Neural progenitor cell (in vitro differentiated cells): ENCODE data around the gene BAK1. TPM values are rescaled to one million over a fixed set of nuclear protein-coding genes. Genes with fewer than 3 reads are reported as not detected.
"Not testable (repeated sequence)": the region's sequence is repeated elsewhere in the genome, so short reads cannot be mapped to it uniquely, and the experiment has no call there.

ENCODE experiments used
- DNase-seq: peaks from one replicate; pipeline ENCODE4 v3.0.0-alpha.2; 2016; ENCODE audit warnings: low spot score
- H2AFZ ChIP-seq: fragments of 200-600 bp; sonication (generic); replicated peaks from 2 replicates; pipeline ENCODE4 v1.6.1; 2016; ENCODE audit warnings: antibody characterized with exemption
- H3F3A ChIP-seq: fragments of 200-600 bp; sonication (generic); 2 replicates; pipeline ENCODE4 v1.6.1; 2016; ENCODE audit warnings: antibody characterized with exemption, low read depth
- H3K27ac ChIP-seq: fragments of 200-600 bp; sonication (generic); 2 replicates; pipeline ENCODE4 v1.5.1; 2016; ENCODE audit warnings: mild to moderate bottlenecking
- H3K27me3 ChIP-seq: fragments of 200-600 bp; sonication (generic); 2 replicates; pipeline ENCODE4 v1.6.1; 2016; ENCODE audit warnings: mild to moderate bottlenecking, moderate library complexity
- H3K36me3 ChIP-seq: fragments of 200-600 bp; sonication (generic); 2 replicates; pipeline ENCODE4 v1.5.1; 2016
- H3K4me1 ChIP-seq: fragments of 200-600 bp; sonication (generic); 2 replicates; pipeline ENCODE4 v1.6.1; 2016; ENCODE audit warnings: mixed run types
- H3K4me2 ChIP-seq: fragments of 200-600 bp; sonication (generic); 2 replicates; pipeline ENCODE4 v1.6.1; 2016
- H3K4me3 ChIP-seq: fragments of 200-600 bp; sonication (generic); 2 replicates; pipeline ENCODE4 v1.5.1; 2016
- H3K79me2 ChIP-seq: fragments of 200-600 bp; sonication (generic); 2 replicates; pipeline ENCODE4 v1.6.1; 2016; ENCODE audit warnings: low read depth
- H3K9ac ChIP-seq: fragments of 200-600 bp; sonication (generic); 2 replicates; pipeline ENCODE4 v1.6.1; 2016
- H3K9me3 ChIP-seq: fragments of 200-600 bp; sonication (generic); 2 replicates; pipeline ENCODE4 v1.5.1; 2016; ENCODE audit warnings: low read depth
- H4K20me1 ChIP-seq: fragments of 200-600 bp; sonication (generic); 2 replicates; pipeline ENCODE4 v1.6.1; 2016; ENCODE audit warnings: low read depth
- H3K27ac Mint-ChIP-seq: 3 replicates; pipeline ENCODE4 v1.8.0; 2021; ENCODE audit warnings: mixed read lengths
- H3K27me3 Mint-ChIP-seq: 2 replicates; pipeline ENCODE4 v1.8.0; 2022; ENCODE audit warnings: low read depth, mild to moderate bottlenecking, inconsistent platforms, moderate library complexity, mixed read lengths; ENCODE audit not compliant: insufficient read depth
- H3K36me3 Mint-ChIP-seq: 3 replicates; pipeline ENCODE4 v1.8.0; 2021; ENCODE audit warnings: mixed read lengths
- H3K4me1 Mint-ChIP-seq: 3 replicates; pipeline ENCODE4 v1.8.0; 2021; ENCODE audit warnings: mixed read lengths
- H3K4me3 Mint-ChIP-seq: 3 replicates; pipeline ENCODE4 v1.8.0; 2021; ENCODE audit warnings: mild to moderate bottlenecking, moderate library complexity, mixed read lengths
- H3K9me3 Mint-ChIP-seq: 3 replicates; pipeline ENCODE4 v1.8.0; 2020; ENCODE audit warnings: mixed read lengths
- CTCF ChIP-seq: fragments of 200-600 bp; sonication (generic); IDR thresholded peaks from 2 replicates; pipeline ENCODE4 v1.5.1; 2017; ENCODE audit warnings: antibody characterized with exemption, mild to moderate bottlenecking
- EZH2 ChIP-seq: fragments of 200-600 bp; sonication (generic); IDR thresholded peaks from 2 replicates; pipeline ENCODE4 v1.6.1; 2017; ENCODE audit warnings: antibody characterized with exemption, mild to moderate bottlenecking, moderate library complexity
- EZH2phosphoT487 ChIP-seq: fragments of 200-600 bp; sonication (generic); IDR thresholded peaks from 2 replicates; pipeline ENCODE4 v1.6.1; 2017; ENCODE audit warnings: antibody characterized with exemption
- total RNA-seq: library from RNA; depleted of rRNA; stranded (reverse); fragments of >200 nt; gene quantifications from 2 replicates; pipeline ENCODE4 v1.2.3, GENCODE V29; 2015; ENCODE audit warnings: low replicate concordance

Gene BAK1
- total RNA-seq, 1 donor from 2014 or later: 13.9 TPM

- Mint-ChIP-seq H3K27ac (peak overlapping the region; percentile 29), H3K27me3 (no peaks in the 10 kb centered on the region), H3K4me1 (no peaks in the 10 kb centered on the region), H3K36me3 (no peaks in the 10 kb centered on the region), H3K4me3 (no peak overlapping the region), H3K9me3 (peaks cover 4% of the 10 kb centered on the region)
- Histone ChIP-seq H3K4me2 (no peak overlapping the region), H3F3A (no peaks in the 10 kb centered on the region), H3K9ac (no peak overlapping the region), H4K20me1 (no peaks in the 10 kb centered on the region), H3K27me3 (no peaks in the 10 kb centered on the region), H3K9me3 (no peaks in the 10 kb centered on the region), H2AFZ (no peak overlapping the region), H3K4me3 (no peak overlapping the region), H3K27ac (no peak overlapping the region), H3K79me2 (no peaks in the 10 kb centered on the region), H3K36me3 (no peaks in the 10 kb centered on the region), H3K4me1 (no peaks in the 10 kb centered on the region)
- TF ChIP-seq EZH2phosphoT487 (no peak), EZH2 (no peak), CTCF (no peak)
- DNase-seq: no peak
These were observed 22.7 kb downstream of the BAK1 start for GRCh38 chr6:33557376-33557775.

- not testable (repeated sequence) for H3K27ac ChIP-seq, H3K27me3 Mint-ChIP-seq, H3K36me3 ChIP-seq, DNase-seq, H4K20me1 ChIP-seq, H2AFZ ChIP-seq, H3K36me3 Mint-ChIP-seq, H3K27ac Mint-ChIP-seq, H3F3A ChIP-seq, H3K9ac ChIP-seq, H3K4me3 ChIP-seq, H3K79me2 ChIP-seq, H3K4me1 Mint-ChIP-seq, H3K4me1 ChIP-seq, H3K4me3 Mint-ChIP-seq, H3K4me2 ChIP-seq, H3K9me3 ChIP-seq, H3K27me3 ChIP-seq, H3K9me3 Mint-ChIP-seq
These were observed 27.2 kb downstream of the BAK1 start for GRCh38 chr6:33552883-33553282.

GRCh38 chr6:33552252-33552651 lies 27.8 kb downstream of the BAK1 start:
- no peaks in the 10 kb centered on the region for H3K36me3 ChIP-seq
- no peak overlapping the region for H2AFZ ChIP-seq
- peaks cover 8% of the 10 kb centered on the region for H3F3A ChIP-seq
- H3K4me2 ChIP-seq: no peak overlapping the region
- no peak for DNase-seq
- no peaks in the 10 kb centered on the region for H3K36me3 Mint-ChIP-seq
- no peaks in the 10 kb centered on the region for H3K79me2 ChIP-seq
- no peaks in the 10 kb centered on the region for H3K9me3 ChIP-seq
- peaks cover 2% of the 10 kb centered on the region for H3K27me3 Mint-ChIP-seq
- H3K9ac ChIP-seq: no peak overlapping the region
- H3K4me3 Mint-ChIP-seq: no peak overlapping the region
- no peak overlapping the region for H3K27ac ChIP-seq
- H3K4me3 ChIP-seq: no peak overlapping the region
- no peak overlapping the region for H3K27ac Mint-ChIP-seq
- no peaks in the 10 kb centered on the region for H4K20me1 ChIP-seq
- H3K27me3 ChIP-seq: no peaks in the 10 kb centered on the region
- H3K4me1 Mint-ChIP-seq: peaks cover 12% of the 10 kb centered on the region
- TF ChIP-seq EZH2phosphoT487: no peak
- no peak for TF ChIP-seq EZH2
- no peak for TF ChIP-seq CTCF
- H3K4me1 ChIP-seq: peaks cover 6% of the 10 kb centered on the region
- H3K9me3 Mint-ChIP-seq: no peaks in the 10 kb centered on the region

- no peaks in the 10 kb centered on the region for H3K36me3 Mint-ChIP-seq
- no peak overlapping the region for H3K4me2 ChIP-seq
- H3K27ac ChIP-seq: no peak overlapping the region
- H3K27me3 ChIP-seq: no peaks in the 10 kb centered on the region
- H3K9me3 ChIP-seq: no peaks in the 10 kb centered on the region
- no peaks in the 10 kb centered on the region for H3K36me3 ChIP-seq
- H2AFZ ChIP-seq: no peak overlapping the region
- no peak overlapping the region for H3K4me3 ChIP-seq
- peaks cover 8% of the 10 kb centered on the region for H3F3A ChIP-seq
- H4K20me1 ChIP-seq: no peaks in the 10 kb centered on the region
- no peak overlapping the region for H3K4me3 Mint-ChIP-seq
- H3K4me1 ChIP-seq: peaks cover 6% of the 10 kb centered on the region
- no peak for TF ChIP-seq EZH2phosphoT487
- TF ChIP-seq CTCF: no peak
- no peak for TF ChIP-seq EZH2
- no peak overlapping the region for H3K27ac Mint-ChIP-seq
- peaks cover 2% of the 10 kb centered on the region for H3K27me3 Mint-ChIP-seq
- no peaks in the 10 kb centered on the region for H3K9me3 Mint-ChIP-seq
- no peak for DNase-seq
- H3K4me1 Mint-ChIP-seq: peaks cover 12% of the 10 kb centered on the region
- H3K79me2 ChIP-seq: no peaks in the 10 kb centered on the region
- H3K9ac ChIP-seq: no peak overlapping the region
These were observed 28.5 kb downstream of the BAK1 start for GRCh38 chr6:33551538-33551937.
